ENCODE measurements around the gene COBL.

Gene COBL

GRCh38 chr7:51180092-51180491, 136.5 kb downstream of the COBL start:
- no peak for DNase-seq

GRCh38 chr7:51175992-51176388, 140.6 kb downstream of the COBL start:
- no peak for DNase-seq

- no peak for DNase-seq
Observed at GRCh38 chr7:51175316-51175991, 141.2 kb downstream of the COBL start.

GRCh38 chr7:51165337-51165736, 151.3 kb downstream of the COBL start:
- no peak for DNase-seq

- peak in 3 of 5 experiments; percentile 27 to 81 (median 53) for DNase-seq
Observed at GRCh38 chr7:51162724-51163329, 153.8 kb downstream of the COBL start.

- no peak for DNase-seq
Observed at GRCh38 chr7:51161937-51162336, 154.7 kb downstream of the COBL start.

- DNase-seq, result peak in 3 of 5 experiments; percentile 28 to 65 (median 30)
Observed at GRCh38 chr7:51160990-51161615, 155.5 kb downstream of the COBL start.

GRCh38 chr7:51160411-51160810, 156.2 kb downstream of the COBL start:
- DNase-seq, result no peak

- no peak for DNase-seq
Observed at GRCh38 chr7:51158742-51159445, 157.7 kb downstream of the COBL start.

- no peak for DNase-seq
Observed at GRCh38 chr7:51158211-51158610, 158.4 kb downstream of the COBL start.

- DNase-seq, result no peak
Observed at GRCh38 chr7:51154201-51154600, 162.4 kb downstream of the COBL start.

GRCh38 chr7:51152706-51153200, 163.9 kb downstream of the COBL start:
- no peak for DNase-seq

GRCh38 chr7:51151455-51151854, 165.2 kb downstream of the COBL start:
- DNase-seq, result no peak

GRCh38 chr7:51150193-51150592, 166.4 kb downstream of the COBL start:
- DNase-seq, result no peak

- no peak for DNase-seq
Observed at GRCh38 chr7:51148216-51148615, 168.4 kb downstream of the COBL start.

GRCh38 chr7:51146816-51147586, 169.6 kb downstream of the COBL start:
- no peak for DNase-seq

GRCh38 chr7:51144178-51144577, 172.4 kb downstream of the COBL start:
- no peak for DNase-seq

GRCh38 chr7:51142741-51143385, 173.7 kb downstream of the COBL start:
- DNase-seq, result no peak

GRCh38 chr7:51141451-51142003, 175.1 kb downstream of the COBL start:
- peak in 1 of 5 experiments; percentile 79 for DNase-seq

- peak in 1 of 5 experiments; percentile 87 for DNase-seq
Observed at GRCh38 chr7:51140199-51141164, 176.1 kb downstream of the COBL start.

All from T-helper 2 cell (primary cell).